NCI-H82 treated with DMSO at 0.1 percent for 48 hours (cell line): ENCODE results near the gene C2orf80.
"Not testable (repeated sequence)": the region's sequence is repeated elsewhere in the genome, so short reads cannot be mapped to it uniquely, and the experiment has no call there.

ENCODE experiments used
- DNase-seq: peaks from one replicate; lab custom pipeline; 2025; ENCODE audit not compliant: unreplicated experiment; lab: John Stamatoyannopoulos, UW

The C2orf80 gene

DNA sequence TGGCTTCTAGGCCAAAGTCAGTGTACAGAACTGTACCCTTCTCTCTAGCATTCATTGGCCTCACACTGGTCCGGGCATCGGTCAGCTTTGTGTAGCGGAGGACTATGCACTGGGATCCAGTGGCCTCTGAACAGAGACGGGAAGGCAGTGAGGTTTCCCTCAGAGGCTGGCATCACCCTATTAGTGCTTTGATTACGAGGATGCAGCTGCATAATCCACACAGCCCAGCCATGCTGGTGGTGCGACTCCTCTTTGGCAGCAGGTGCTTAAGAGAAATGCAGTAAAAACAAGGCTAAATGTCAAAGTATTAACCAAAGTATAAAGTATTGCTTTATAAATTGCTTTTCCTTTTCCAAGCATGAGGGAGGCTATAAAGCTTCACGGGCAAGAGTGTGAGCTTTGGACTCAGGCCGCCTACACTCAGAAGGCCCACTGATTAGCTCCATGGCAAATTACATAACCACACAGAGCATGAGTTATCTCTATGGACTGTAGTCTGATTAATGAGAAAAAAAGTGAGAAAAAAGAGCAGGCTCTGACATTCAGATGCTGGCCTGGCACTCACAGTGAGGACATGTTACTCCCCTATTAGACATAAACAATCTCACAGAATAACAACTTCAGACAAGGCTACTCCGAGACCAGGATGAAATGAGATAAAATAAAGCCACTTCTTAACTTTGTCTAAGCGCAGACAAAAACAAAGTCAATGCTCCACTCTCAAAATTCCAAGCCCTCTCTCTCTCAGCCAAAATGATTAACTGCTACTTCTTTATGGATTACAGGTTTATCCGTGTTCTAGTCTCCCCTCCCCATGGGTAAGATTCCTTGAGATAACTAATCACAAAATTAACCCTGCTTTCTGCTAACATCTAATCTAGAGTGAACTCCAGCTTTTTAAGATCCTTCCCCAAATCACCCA is 53.8 kb downstream of the C2orf80 start:
- no peak for DNase-seq

DNA sequence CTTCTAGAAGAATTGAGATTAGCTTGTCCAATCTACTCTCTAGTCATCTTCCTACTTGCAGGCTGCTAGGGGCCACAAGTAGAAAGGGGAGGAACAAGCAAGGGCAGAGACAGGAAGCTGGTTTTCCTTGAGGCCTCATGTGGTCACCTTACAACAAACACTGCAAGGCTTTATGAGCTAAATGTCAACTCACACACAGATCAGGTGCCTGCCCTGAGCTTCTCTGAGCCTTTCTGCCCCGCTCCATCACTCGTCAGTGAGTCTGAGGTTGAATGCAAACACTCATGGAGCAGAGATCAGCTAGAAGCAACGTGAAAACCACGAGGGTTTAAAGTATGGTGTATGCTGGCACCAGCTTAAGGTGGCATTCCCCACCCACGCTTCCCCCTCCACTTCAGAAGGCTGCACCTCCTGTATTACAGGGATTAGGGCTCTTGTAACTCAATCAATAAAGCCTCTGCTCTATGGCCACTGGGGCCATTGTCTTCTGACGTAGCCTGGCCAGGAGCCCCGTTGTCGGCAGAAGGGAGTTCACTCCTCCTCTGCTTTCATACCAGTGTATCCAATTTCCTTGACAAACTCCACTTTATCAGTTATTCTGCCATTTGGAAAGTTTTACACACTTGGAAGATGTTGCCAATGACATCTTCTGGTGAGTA is 54.8 kb downstream of the C2orf80 start:
- DNase-seq, result no peak

DNA sequence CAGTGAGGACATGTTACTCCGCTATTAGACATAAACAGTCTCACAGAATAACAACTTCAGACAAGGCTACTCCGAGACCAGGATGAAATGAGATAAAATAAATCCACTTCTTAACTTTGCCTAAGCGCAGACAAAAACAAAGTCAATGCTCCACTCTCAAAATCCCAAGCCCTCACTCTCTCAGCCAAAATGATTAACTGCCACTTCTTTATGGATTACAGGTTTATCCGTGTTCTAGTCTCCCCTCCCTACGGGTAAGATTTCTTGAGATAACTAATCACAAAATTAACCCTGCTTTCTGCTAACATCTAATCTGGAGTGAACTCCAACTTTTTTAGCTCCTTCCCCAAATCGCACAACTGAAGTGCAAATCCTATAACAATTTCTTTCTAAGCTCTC is 59.1 kb downstream of the C2orf80 start:
- DNase-seq, result peak; percentile 90

DNA sequence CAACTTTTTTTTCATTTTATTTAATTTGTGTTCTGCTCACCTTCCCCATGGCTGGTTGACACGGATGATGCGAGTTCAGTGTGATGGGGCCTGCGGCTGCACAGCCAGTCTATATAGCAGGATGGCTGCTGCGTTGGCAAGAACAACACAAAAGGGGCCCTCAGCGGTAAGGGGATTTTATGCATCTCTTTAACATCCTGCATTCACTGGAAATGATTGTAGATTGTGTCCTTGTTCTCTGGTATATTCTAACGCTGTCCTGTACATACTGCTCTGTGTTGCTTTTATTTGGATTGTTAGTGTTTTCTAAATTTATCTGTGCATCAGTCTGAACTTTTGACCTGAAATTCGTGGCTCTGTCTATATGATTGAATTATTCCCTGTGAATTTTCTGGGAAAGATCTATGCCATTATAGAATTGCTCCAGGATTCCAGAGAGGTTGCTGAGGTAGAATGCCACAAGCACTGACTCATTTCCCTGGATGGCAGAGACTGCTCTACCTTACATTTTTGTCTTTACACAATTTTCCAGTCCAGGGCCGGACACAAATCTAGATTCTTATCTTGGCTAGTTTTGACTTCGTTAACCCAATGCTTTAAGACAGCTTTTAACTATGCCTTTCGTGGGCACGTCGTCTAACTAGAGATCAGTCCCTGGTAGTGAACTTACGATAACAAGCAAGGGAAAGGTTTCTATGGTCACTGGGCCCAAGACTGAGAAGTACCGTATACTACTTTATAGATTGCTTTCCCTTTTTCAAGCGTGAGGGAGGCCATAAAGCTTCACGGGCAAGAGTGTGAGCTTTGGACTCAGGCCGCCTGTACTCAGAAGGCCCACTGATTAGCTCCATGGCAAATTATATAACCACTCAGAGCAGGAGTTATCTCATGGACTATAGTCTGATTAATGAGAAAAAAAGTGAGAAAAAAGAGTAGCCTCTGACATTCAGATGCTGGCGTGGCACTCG is 59.8 kb downstream of the C2orf80 start, which contains the start of gene CRYGC:
CRYGC (minus strand) TSS at position 85 of the 968 bp plus-strand sequence; CDS start at position 49, 36 bp downstream.
- DNase-seq, result no peak

DNA sequence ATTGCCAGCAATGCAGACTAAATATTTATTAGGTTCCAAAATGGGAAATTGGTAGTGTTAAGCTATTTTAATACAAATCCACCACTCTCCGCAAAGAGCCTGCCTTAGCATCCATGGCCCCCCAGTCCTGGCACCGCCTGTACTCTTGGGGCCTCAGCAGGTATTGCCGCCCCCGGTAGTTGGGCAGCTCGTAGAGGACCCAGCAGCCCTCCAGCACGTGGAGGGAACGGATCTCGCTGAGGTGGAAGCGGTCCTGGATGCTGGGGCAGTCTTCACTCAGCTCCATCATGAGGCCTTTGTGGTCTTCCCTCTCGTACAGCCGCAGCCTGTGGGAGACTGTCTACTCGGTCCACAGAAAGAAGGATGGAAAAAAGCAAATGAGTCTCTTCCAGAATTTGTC is 61.7 kb downstream of the C2orf80 start:
- DNase-seq, result no peak

DNA sequence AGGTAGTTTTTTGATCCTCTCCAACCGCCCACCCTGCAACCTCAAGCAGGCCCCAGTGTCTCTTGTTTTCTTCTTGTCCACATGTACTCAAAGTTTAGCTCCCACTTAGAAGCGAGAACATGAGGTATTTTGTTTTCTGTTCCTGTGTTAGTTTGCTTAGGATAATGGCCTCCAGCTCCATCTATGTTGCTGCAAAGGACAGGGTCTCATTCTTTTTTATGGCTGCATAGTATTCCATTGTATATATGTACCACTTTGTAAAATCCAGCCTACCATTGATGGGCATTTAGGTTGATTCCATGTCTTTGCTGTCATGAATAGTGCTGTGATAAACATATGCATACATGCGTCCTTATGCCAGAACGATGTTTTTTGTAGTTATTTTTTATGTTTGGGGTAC is 62.7 kb downstream of the C2orf80 start:
- no peak for DNase-seq

DNA sequence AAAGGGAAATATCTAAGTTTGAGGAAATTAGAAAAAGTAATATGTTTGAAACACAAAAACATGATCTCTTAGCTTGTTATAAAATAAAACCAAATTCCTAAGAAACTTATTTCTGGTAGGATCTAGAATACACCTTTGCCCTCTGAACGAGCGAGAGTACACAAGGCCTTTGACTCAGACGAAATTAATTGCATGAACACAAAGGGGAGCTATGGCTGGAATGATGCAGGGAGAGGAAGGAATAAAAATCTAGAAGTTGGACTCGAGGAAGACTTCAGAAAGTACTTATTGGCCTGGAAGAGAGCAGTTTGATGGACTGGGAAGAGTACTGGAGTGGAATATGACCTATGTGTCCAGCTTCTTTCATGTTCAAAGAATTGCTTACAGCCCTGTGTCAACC is 64.6 kb downstream of the C2orf80 start:
- no peak for DNase-seq

DNA sequence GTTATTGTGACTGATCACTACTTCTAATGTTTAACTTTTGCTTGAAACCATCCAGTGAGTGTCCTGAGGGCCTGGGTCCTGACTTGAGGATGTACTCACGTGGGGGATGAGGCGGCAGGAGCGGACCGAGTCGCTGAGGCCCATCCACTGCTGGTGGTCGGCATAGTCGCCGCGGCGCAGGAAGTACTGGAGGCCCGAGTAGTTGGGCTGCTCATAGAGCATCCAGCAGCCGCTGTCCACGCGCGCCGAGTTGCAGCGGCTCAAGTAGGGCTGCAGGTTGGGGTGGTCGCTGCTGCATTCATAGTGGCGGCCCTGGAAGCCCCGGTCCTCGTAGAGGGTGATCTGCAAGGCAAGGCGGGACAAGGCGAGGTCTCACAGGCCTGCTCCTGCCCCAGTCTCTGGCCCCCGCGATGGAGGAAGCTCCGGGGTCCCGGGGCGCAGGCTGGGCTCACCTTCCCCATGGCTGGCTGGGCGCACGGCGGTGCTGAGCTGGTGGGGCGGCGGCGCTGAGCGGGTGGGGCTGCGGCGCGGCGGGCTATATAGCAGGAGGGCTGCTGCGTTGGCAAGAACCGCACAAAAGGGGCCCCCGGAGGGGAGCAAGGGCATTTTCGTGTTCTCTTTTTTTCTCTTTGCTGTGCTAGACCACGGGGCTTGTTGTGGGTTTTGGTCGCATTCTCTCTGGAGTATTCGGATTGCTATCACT is 65.7 kb downstream of the C2orf80 start, which contains the start of gene CRYGD:
CRYGD (minus strand) TSS at position 512 of the 703 bp plus-strand sequence; CDS start at position 461, 51 bp downstream.
- not testable (repeated sequence) for DNase-seq

DNA sequence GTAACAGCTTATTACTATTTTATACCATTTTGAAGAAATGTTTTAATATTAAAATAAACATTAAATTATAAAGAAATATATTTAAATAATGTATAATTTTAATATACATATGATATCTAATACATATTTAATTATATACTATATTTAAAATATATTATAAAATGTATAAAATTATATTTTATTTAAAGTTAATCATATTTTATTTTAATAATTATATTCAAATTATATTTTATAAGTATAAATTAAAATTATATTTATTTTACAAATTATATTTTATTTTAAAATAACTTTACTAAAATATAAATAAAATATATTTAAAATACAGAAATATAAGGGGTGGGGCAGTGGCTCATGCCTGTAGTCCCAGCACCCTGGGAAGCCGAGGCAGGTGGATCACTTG is 67.6 kb downstream of the C2orf80 start:
- DNase-seq, result no peak

DNA sequence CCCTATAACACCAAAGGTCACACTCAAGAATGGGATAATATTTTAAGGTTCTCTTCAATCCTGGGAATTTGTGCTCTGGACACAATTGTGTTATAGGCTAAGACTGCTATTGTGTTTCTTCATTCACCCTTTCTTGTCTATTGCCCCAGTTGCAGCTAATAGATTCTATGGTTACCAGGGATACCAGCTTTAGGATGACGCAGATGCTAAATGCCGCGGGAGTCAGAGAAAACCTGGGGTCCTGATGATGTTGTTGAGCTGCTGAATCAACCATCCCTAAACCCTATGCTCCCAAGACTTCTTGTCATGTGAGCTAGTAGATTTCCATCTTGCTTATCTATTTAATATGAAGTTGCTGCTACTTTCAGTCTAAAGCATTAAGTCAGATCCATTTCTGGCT is 70.9 kb downstream of the C2orf80 start:
- DNase-seq, result no peak

DNA sequence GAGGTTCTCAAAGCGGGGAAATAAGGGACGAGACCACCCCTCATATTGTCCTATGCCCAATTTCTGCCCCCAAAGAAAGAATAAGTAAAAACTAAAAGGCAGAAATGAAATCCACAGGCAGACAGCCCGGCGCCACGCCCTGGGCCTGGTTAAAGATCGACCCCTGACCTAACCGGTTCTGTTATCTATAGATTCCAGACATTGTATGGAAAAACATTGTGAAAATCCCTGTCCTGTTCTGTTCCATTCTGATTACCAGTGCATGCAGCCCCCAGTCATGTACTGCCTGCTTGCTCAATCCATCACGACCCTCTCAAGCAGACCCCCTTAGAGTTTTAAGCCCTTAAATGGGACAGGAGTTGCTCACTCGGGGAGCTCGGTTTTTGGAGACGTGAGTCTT is 72.4 kb downstream of the C2orf80 start:
- not testable (repeated sequence) for DNase-seq
